Occipital lobe (tissue), 2 donors: Measurements from ENCODE around the gene SIPA1L3. TPM values are rescaled to one million over a fixed set of nuclear protein-coding genes. Genes with fewer than 3 reads are reported as not detected.
"Not testable (repeated sequence)": the region's sequence is repeated elsewhere in the genome, so short reads cannot be mapped to it uniquely, and the experiment has no call there.

Source experiments
- DNase-seq: peaks from one replicate; lab custom pipeline; 2025; lab: John Stamatoyannopoulos, UW
- total RNA-seq: library from RNA; depleted of rRNA; stranded (reverse); fragments of >200 nt; gene quantifications from one replicate; pipeline ENCODE4 v1.2.3, GENCODE V29; 2014

SIPA1L3 gene
- total RNA-seq, 1 donor from 2014 or later, result 8.6 TPM

DNA sequence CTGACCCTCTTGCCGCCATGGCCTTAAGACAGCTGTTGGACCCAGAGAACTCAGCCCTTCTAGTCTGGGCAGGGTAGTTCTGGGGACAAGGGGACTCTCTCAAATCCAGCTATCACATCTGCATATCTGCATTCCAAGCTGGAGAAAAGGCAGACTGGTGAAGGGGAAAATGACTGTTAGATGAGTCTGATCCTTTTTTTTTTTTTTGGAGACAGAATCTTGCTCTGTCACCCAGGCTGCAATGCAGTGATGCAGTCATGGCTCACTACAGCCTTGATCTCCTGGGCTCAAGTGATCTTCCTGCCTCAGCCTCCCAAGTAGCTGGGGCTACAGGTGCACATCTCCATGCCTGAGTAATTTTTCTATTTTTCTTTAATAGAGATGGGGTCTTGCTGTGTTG lies 114.3 kb downstream of the SIPA1L3 start:
- no peak for DNase-seq

DNA sequence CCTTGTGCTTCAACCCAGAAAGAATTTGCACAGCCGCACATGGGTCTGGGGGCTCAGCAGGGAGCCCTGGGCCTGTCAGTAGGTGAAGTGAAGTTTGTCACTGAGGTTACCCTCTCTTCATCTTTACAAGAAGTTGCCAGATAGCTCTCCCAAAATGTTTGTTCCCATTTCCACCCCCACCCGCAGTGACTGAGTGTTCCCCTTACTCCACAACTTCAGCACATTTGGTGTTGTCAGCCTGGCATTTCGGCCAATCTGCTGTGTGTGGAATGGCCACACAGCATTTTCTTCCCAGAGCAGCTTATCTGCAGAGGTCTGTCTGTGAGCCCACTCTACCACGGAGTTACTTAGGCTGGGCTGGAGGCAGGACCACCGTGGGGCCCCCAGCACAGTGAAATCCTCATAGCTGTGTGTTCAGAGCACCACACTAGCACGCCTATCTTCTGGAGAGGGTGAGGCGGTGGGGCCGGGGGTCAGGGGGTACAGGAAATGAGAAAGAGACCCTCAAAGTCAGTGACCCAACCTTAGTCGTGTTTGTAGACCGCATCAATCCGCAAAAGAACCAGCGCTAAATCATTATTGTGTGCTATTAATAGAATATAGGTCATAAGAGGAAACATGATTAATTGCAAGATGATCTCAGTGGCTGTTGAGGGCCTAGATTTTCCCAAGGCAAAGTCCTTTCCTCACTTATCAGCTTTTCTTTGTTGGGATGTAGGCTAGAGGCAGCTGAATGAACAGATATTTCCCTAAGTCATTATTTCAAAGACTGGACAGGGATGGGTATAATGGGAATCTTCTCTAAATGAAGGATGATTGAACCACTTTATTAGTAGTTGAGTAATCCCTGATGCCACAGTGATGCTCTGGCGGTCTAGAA lies 116.0 kb downstream of the SIPA1L3 start:
- DNase-seq, result no peak

DNA sequence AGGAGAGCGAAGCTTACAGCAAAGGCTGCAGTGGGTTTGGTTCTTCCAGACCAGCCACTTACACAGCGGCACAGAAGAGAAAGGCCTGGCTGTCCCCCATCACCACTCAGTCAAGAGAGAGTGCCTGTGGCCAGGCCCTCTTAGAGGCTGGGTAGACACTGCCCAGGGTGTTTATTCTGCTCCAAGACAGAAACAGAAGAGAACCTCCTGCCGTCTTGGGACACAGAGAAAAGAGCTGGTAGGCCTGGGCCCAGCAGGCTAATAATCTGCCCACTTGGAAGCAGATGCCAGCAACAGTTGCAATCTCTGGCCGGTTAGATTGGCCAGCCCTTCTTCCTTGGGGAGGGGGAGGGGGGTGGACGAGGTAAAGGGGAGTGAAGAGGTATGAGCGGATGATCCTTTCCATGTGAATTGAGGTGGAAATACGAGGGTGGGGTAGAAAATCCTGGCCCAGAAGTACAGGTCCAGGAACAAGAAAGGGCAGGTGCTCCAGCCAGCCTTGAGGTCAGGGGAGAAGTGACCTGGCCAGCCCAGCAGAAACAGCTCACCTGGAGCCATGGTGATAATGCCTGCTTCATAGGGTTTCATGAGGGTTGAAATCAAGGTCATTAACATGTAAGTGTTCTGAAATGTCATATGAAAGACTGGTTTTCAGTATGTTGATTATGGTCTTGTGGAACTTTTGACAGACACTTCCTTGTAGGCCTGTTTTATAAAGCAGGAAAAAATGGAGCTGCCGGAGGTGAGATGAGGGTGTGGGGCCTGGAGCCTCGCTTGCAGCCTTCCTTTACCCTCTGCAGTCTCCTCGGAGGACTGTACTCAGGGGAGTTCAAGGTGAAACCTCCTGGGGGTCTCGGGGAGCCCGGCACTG lies 116.9 kb downstream of the SIPA1L3 start:
- no peak for DNase-seq

DNA sequence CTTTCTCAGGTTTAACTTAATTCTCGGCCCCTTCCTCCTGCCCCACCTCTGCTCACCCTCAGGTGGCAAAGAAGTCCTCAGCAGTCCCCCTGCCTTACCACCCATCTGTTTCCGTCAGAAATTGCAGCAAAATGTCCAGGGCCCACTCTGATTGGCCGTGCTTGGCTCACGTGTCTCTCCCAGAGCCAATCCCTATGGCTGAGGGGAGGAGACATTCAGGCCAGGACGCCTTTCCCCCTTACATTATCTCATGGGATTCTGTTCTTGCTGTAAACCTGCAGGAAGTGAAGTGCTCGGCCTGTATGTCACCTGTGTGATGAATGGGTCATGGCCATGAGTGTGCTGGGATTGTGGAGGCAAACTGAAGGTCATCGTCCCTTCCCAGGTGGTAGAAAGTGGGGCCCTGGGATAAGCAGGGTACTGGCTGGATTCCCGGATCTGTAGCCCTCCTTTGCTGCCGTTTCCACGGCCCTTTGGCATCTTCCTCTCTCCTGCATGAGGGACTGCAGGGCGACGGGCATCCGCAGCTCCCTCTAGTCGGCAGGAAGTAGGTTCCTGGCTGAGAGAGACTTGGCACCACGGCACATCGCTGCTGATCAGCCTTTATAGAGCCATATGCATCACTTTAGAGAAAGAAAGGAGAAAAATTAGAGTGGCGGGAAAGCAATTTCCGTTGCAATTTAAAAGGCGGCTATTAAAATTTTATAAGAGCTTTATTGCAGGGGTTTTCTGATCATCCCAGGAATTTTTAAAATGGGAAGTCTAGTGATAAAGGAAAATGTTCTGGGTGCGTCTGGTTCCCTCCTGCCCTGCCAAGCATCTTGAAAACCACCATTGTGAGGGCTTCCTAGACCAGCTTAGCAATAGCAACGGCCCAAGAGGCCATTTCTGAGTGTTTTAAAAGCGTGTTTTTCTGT lies 118.2 kb downstream of the SIPA1L3 start:
- DNase-seq, result no peak

DNA sequence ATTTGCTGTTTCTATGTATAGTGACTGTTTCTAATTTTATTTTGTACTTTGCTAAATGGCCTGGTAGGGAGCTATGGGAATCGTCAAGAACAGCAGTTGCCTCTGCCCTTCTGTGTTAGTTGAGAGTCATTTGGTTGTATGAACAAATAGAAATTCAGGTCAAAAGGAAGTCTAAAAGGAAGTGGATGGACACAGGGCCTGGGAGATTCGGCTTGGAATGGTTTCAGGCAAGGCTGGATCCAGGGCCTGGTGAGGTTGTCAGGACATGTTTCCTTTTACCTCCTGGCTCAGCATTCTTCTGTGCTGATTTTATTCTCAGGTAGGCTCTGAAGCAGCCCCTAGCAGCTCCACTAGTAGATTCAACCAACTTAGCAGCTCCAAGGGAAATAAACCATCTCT lies 118.9 kb downstream of the SIPA1L3 start:
- no peak for DNase-seq

DNA sequence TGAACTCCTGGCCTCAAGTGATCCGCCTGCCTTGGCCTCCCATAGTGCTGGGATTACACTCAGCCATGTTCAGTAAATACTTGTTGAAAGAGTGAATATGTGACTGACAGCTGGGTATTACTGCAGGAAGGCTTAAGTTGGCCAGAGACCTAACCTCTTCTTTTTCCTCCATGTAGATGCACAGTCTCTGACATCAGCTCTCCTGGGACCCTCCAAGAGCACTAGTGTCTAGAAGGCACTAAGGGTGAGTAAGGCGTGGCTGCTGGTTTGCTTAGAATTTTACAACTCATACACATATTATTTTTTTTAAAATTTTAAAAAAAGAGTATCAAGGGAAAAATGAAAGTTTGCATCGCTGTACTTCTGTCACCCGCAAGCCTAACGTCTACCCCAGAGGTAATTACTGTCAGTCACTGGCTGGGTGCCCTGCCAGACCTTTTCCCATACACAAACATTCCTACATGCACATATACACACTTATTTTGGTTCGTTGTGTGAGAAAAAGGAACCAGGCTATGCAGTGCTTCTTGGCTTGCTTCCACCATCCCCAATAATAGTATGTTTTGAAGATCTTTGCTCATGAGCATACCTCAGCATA lies 122.0 kb downstream of the SIPA1L3 start:
- DNase-seq, result no peak

DNA sequence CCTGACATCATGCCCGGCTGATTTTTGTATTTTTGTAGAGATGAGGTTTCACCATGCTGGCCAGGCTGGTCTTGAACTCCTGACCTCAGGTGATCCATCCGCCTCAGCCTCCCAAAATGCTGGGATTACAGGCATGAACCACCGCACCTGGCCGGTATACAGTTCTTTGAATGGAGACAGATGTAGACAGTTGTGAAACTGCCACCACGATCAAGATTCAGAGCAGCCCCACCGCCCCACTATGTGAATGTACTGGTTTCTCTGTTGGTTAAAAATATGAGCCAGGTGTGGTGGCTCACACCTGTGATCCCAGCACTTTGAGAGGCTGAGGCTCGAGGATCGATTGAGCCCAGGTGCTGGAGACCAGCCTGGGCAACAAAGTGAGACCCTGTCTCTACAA lies 123.0 kb downstream of the SIPA1L3 start:
- DNase-seq, result not testable (repeated sequence)

DNA sequence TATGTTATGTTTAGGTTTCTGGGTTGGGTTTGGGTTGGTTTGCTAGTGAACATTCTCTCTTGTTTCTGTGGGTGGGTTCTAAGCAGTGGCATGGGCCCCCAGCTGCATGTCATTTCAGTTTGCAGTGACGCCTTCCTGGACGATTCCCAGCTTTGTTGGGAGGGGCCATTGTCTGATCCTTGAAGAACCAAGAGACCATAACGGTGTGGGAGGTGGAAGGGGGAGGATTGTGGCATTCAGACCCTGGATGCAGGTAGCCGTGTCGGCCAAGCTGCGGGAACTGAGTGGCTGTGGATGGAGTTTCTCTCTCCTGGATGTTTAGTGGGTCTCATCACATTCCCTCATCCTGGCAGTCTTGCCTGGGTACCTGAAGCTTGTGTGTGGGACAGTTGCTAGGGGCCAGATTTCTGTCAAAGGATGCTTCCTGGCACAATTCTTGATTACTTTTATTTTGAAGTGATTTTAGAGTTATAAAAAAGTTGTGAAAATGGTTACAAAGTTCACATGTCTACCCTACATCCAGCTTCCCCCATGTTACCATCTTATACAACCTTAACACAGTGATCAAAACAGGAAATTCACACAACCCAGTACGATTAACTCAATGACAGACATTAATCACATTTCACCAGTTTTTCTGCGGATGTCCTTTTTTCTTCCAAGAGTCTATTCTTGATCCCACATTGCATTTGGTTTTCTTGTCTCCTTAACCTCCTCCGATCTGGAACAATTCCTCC lies 123.8 kb downstream of the SIPA1L3 start:
- DNase-seq, result no peak

DNA sequence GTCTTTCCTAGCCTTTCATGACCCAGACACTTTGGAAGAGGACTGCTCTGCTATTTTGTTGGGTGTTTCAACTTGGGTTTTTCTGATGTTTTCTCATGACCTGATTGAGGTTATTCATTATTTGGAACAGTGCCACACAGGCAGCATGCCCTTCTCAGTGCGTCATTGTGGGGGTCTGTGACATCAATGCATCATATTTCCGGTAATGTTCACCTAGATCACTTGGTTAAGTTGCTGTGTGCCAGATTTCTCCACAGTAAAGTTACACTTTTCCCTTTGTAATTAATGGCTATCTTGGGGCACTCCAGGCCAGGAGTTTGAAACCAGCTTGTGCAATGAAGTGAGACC lies 124.4 kb downstream of the SIPA1L3 start:
- DNase-seq, result no peak

DNA sequence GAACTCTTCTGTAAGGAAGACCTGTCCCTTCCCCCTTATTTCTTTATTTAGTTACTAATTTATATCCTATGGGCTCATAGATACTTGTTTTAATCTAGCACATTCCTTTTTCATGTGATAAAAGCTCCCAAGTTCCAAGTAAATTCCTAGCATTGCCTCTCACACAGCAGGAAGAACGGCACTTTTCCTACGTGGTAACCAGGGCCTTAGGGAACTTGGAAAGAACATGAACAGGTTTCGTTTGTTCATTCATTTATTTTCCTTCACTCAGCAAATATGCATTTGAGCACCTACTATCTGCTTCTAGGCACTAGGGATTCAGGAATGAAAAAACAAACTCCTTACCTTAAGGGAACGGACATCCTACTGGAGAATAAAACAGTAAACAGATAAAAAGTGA lies 125.1 kb downstream of the SIPA1L3 start:
- no peak for DNase-seq

DNA sequence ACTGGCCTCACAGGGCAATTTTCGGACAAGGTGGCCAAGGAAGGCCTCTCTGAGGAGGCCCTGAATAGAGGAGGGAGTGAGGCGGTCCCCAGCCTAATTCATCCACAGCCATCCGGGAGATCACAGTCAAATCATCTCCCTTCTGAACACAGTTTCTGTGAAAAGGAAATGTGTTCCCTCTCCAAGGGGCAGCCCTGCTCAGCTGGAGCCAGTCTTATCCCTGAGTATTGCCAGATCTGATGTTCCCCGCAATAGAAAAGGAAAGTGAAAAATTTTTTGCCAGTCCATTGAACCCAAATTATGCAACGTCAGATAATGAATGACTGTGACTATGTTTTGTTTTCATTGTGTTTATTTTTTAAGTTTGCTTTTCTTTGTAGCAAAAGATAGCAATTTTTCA lies 125.9 kb downstream of the SIPA1L3 start:
- no peak for DNase-seq

DNA sequence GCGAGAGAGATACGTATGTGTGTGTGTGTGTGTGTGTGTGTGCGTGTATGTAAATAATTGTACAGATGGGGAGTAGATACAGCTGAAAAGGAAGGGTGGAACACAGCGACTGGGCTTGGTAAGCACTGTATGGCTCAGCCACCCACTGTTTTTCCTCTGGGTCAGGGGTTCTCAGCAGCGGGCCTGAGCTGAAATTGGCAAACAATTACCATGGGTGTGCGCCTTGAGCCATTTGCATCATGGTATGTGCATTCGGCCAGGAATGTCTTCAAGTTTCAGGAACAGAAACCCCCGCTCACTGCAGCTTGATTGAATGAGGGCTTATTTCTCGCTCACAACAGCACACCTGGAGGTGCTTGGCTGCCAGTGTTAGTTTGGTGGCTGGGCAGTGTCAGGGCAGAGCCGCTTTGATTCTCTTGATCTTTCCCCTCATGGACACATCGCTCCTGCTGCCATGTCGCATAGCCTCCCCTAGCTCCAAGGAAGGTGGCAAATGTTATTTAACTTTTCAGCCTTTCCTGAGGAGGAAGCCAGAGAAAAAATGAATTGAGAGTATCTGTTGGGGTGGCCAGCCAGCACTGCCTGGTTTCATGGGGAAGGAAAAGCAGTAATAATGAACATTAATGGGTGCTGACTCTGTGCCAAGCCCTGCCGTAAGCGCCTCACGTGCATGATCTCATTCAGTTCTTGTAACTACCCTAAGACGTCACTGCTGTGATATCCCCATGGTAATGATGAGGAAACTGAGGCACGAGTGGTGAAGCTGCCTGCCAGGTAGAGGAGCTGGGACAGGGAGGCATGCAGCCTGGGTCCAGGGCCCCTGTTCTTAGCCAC lies 126.9 kb downstream of the SIPA1L3 start:
- DNase-seq, result no peak

DNA sequence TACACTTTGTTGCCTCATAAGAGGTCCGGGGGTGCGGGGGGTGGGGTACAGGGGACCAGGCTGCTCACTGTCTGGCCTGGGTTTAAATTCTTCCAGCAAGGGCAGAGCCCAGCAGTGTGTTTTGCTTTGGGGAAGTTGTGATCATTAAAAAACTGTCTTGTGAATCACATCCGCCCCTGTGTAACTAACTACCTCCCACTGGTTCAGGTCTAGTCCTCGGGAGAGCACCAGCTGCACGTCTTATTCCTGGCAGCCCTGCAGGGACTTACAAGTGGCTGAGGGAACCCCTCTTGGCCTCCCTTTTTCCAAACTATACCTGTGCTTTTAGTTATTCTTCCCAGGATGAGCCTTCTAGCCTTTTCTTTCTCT lies 127.5 kb downstream of the SIPA1L3 start:
- no peak for DNase-seq

DNA sequence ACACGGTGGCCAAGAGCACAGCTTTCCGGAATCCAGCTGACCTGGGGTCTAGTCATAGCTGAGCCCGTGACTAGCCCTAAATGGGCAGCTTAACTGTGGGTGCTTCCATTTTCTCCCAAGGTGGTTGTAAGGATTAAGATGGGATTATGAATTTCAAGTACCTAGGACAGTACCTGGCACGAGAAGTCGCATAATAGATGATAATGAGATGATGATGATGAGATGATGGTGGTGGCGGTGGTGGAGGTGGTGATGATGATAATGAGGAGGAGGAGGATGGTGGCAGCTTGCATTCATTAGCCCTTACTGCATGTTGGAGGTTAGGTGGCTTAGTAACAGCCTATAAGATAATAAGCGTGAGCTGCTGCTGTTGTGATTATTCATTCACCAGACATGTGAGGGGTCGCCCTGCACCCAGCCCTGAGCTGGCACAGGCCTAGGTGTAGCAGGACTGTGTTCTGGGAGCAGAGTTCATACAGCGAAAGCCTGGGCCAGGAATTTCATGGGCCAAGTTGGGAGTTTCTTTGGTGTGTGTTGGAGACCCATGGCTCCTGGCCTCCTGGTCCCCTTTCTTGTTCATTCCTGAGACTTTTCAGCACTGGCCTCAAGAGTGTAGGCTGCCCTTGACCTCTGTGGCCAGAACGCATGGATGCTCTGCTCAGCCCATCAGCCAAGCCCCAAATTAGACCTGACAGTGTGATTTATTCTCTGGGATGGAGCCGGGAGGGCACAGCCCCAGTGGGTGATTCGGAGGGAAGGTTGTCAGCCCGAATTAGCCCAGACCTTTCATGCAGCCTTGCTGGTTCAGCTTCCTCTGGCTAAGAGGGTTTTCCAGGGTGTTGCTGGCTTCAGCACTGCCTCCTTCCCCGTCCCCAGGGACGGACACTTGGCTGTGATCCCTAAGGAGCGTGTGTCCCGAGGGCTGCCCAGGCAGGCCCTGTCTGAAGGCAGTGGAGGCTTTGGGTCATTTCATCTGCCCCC lies 128.8 kb downstream of the SIPA1L3 start:
- no peak for DNase-seq

DNA sequence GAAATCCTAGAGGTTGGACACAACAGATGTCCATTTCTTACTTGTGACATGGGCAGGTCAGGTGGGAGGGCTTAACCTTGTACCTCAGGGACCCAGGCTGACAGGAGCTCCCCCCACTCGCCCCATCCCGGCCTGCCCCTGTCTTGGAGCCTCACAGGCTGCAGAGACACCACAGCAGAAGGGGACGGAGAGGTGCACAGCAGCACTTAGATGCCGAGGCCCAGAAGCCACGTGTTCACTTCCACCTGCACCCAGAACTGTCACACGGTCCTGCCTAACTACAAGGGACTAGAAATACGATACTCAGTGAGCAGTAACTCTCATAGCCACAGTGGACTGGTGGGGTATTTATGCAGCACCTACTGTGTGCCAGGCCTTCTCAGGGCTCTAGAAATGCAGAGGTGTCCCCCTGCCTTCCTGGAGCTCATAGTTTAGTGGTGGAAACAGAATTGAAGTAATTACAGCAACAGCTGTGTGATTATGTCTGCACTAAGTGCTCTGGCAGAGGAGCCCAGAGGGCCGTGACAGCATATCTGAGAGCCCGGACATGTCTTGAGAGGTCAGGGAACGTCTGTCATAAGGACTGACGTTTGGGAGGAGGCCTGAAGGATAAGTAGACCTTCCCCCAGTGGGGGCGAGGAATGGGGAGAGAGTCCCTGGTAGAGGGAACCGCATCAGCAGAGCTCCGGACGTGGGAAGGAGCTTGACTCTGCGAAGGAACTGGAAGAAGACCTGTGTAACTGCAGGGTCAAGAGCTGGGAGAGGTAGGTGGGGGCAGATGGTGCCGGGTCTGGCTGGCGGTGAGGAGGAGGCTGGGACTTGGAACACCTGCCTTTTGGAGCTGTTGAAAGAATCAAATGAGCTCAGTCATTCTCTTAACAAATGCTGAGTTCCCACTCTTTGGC lies 130.0 kb downstream of the SIPA1L3 start:
- no peak for DNase-seq

DNA sequence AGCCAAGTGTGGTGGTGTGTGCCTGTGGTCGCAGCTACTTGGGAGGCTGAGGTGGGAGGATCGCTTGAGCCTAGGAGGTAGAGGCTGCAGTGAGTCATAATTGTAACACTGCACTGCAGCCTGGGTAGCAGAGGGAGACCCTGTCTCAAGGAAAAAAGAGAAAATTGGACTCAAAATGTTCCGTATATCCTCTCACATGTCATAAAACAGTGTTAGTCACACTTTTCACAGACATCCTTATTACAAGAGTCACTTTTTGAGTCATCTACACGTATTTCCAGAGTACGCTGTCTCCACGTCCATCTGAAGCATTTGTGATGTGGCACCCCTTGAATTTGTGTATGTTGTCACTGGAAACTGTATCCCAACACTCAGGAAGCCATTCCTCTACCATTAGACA lies 133.0 kb downstream of the SIPA1L3 start:
- DNase-seq, result no peak

DNA sequence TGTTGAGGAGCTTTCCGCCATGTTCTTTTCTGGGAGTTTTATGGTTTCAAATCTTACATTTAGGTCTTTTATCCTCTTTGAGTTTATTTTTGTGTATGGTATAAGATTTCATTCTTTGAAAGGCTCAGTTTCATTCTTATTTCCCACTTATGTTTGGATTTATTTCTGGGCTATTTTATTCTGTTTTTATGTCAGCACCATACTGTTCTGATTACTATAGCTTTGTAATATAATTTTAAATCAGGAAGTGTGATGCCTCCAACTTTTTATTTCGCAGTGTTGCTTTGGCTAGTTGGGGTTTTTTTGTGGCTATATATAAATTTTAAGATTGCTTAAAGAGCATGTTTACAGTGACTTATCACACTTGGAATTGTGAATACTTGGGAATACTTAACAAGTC lies 135.1 kb downstream of the SIPA1L3 start:
- DNase-seq, result no peak
